GM23338 (cell line): ENCODE results near the gene EYA3. TPM values are rescaled to one million over a fixed set of nuclear protein-coding genes. Genes with fewer than 3 reads are reported as not detected.

Experiments
- ATAC-seq: fragments of 200-7000 bp; cut with Tn5 transposase; 3 replicates; pipeline ENCODE4 v1.9.1; 2020
- DNase-seq: peaks from one replicate; pipeline ENCODE4 v3.0.0-alpha.2; 2015; ENCODE audit warnings: low spot score
- H2AFZ ChIP-seq: fragments of 200-600 bp; sonication (generic); 2 replicates; pipeline ENCODE4 v1.8.0; 2016; ENCODE audit warnings: antibody characterized with exemption, mild to moderate bottlenecking, moderate library complexity
- H3F3A ChIP-seq: fragments of 200-600 bp; sonication (generic); replicated peaks from 2 replicates; pipeline ENCODE4 v1.8.0; 2017; ENCODE audit warnings: antibody characterized with exemption, mixed run types, low read depth
- H3K27ac ChIP-seq: fragments of 200-600 bp; sonication (generic); 2 replicates; pipeline ENCODE4 v1.6.1; 2016; ENCODE audit warnings: low read depth
- H3K27me3 ChIP-seq: fragments of 200-600 bp; sonication (generic); 2 replicates; pipeline ENCODE4 v1.8.0; 2016; ENCODE audit warnings: mild to moderate bottlenecking, mixed run types, moderate library complexity; ENCODE audit not compliant: insufficient read depth
- H3K36me3 ChIP-seq: fragments of 200-600 bp; sonication (generic); 2 replicates; pipeline ENCODE4 v1.8.0; 2016; ENCODE audit warnings: mild to moderate bottlenecking; ENCODE audit not compliant: insufficient read depth
- H3K4me1 ChIP-seq: fragments of 200-600 bp; sonication (generic); 2 replicates; pipeline ENCODE4 v1.8.0; 2016; ENCODE audit warnings: mild to moderate bottlenecking, moderate library complexity; ENCODE audit not compliant: insufficient read depth
- H3K4me2 ChIP-seq: fragments of 200-600 bp; sonication (generic); 2 replicates; pipeline ENCODE4 v1.7.1; 2017; ENCODE audit warnings: mixed run types
- H3K4me3 ChIP-seq: fragments of 200-600 bp; sonication (generic); 2 replicates; pipeline ENCODE4 v1.6.1; 2016; ENCODE audit warnings: mixed run types
- H3K79me2 ChIP-seq: fragments of 200-600 bp; sonication (generic); replicated peaks from 2 replicates; pipeline ENCODE4 v1.8.0; 2017; ENCODE audit warnings: mild to moderate bottlenecking; ENCODE audit not compliant: insufficient read depth
- H3K9me2 ChIP-seq: fragments of 200-600 bp; sonication (generic); 2 replicates; pipeline ENCODE4 v1.8.0; 2017; ENCODE audit not compliant: insufficient read depth
- H4K20me1 ChIP-seq: fragments of 200-600 bp; sonication (generic); replicated peaks from 2 replicates; pipeline ENCODE4 v1.8.0; 2017; ENCODE audit warnings: mild to moderate bottlenecking; ENCODE audit not compliant: insufficient read depth
- H3K27ac Mint-ChIP-seq: 2 replicates; pipeline ENCODE4 v1.8.0; 2020; ENCODE audit warnings: inconsistent platforms, mild to moderate bottlenecking, moderate library complexity, mixed read lengths
- H3K27me3 Mint-ChIP-seq: 3 replicates; pipeline ENCODE4 v1.8.0; 2022; ENCODE audit warnings: low read depth, mild to moderate bottlenecking, moderate library complexity, mixed read lengths, inconsistent platforms; ENCODE audit not compliant: insufficient read depth, poor library complexity
- H3K36me3 Mint-ChIP-seq: 3 replicates; pipeline ENCODE4 v1.8.0; 2021; ENCODE audit warnings: low read depth, mild to moderate bottlenecking, inconsistent platforms, moderate library complexity, mixed read lengths
- H3K4me1 Mint-ChIP-seq: 3 replicates; pipeline ENCODE4 v1.8.0; 2020; ENCODE audit warnings: mild to moderate bottlenecking, inconsistent platforms, mixed read lengths
- H3K4me3 Mint-ChIP-seq: 3 replicates; pipeline ENCODE4 v1.8.0; 2021; ENCODE audit warnings: moderate library complexity, mild to moderate bottlenecking, inconsistent platforms, mixed read lengths
- H3K9me3 Mint-ChIP-seq: 3 replicates; pipeline ENCODE4 v1.8.0; 2020; ENCODE audit warnings: moderate library complexity, mild to moderate bottlenecking, inconsistent platforms, mixed read lengths
- CREB1 ChIP-seq: fragments of 250-450 bp; sonication (Bioruptor Pico); IDR thresholded peaks from 2 replicates; pipeline ENCODE4 v1.5.0; 2020; ENCODE audit warnings: low read depth, mild to moderate bottlenecking, moderate library complexity
- CTCF ChIP-seq, 2 experiments: fragments of 200-600 bp in 1 of 2; sonication (generic) in 1 of 2; conservative IDR thresholded peaks; 2 replicates each; pipeline versions ENCODE4 v1.5.1 to v1.6.1; 2016 to 2017; ENCODE audit warnings: antibody characterized with exemption in 2 of 2, low read depth in 2 of 2, mild to moderate bottlenecking in 2 of 2, moderate library complexity in 1 of 2
- ETS1 ChIP-seq: IDR thresholded peaks from 2 replicates; pipeline ENCODE4 v1.6.1; 2016; ENCODE audit warnings: antibody characterized with exemption
- EZH2phosphoT487 ChIP-seq: fragments of 200-600 bp; sonication (generic); IDR thresholded peaks from one replicate; pipeline ENCODE4 v1.8.1; 2018; ENCODE audit warnings: antibody characterized with exemption; ENCODE audit not compliant: unreplicated experiment
- POLR2AphosphoS5 ChIP-seq: IDR thresholded peaks from 2 replicates; pipeline ENCODE4 v1.6.1; 2016; ENCODE audit warnings: antibody characterized with exemption, low read depth
- STAT1 ChIP-seq: IDR thresholded peaks from one replicate; pipeline ENCODE4 v1.6.1; 2016; ENCODE audit warnings: antibody characterized with exemption; ENCODE audit not compliant: unreplicated experiment
- ZNF114 ChIP-seq: fragments of 250-450 bp; sonication (Bioruptor Pico); IDR thresholded peaks from 2 replicates; pipeline ENCODE4 v1.5.0; 2020; ENCODE audit warnings: mild to moderate bottlenecking, moderate library complexity
- ZNF462 ChIP-seq: fragments of 250-450 bp; sonication (Bioruptor Pico); IDR thresholded peaks from 2 replicates; pipeline ENCODE4 v1.5.0; 2020; ENCODE audit warnings: mild to moderate bottlenecking, moderate library complexity
- polyA plus RNA-seq: library from polyadenylated mRNA; unstranded; fragments of >200 nt; fragmentation: Nextera tagmentation; extraction: Ambion mirVana; gene quantifications from 2 replicates; pipeline ENCODE4 v1.2.1, GENCODE V29; 2016
- total RNA-seq: library from RNA; depleted of rRNA; stranded (reverse); fragments of >200 nt; shearing (Covaris generic); gene quantifications from 2 replicates; pipeline ENCODE4 v1.2.3, GENCODE V29; 2014

Gene EYA3
- total and polyA plus RNA-seq, 2 experiments from 2014 or later = 12.5 to 33.6 TPM

- TF ChIP-seq CTCF (conservative IDR thresholded peaks at IDR 0.05; ENCODE audit: low read depth in 2 of 2) (no peak), ZNF114 (no peak), POLR2AphosphoS5 (no peak), ZNF462 (CRISPR knock-in tag) (no peak), EZH2phosphoT487 (no peak)
Observed at GRCh38 chr1:28062806-28063205, 25.6 kb downstream of the EYA3 start (continued).

- H3K4me2 ChIP-seq = no peak overlapping the region
- H3K36me3 ChIP-seq = no peaks in the 10 kb centered on the region
- H3K27me3 Mint-ChIP-seq = no peaks in the 10 kb centered on the region
- no peak overlapping the region for H3K27ac ChIP-seq
- no peak for ATAC-seq
- peaks cover 55% of the 10 kb centered on the region for H3K79me2 ChIP-seq
- H3K36me3 Mint-ChIP-seq = peaks cover 4% of the 10 kb centered on the region; the same call in 1 of the 3 replicates
- H3K9me3 Mint-ChIP-seq = no peaks in the 10 kb centered on the region
- no peak overlapping the region for H3K4me3 ChIP-seq
- H3K27ac Mint-ChIP-seq = peak overlapping the region; percentile 35
- H3K9me2 ChIP-seq = no peaks in the 10 kb centered on the region
- no peaks in the 10 kb centered on the region for H3F3A ChIP-seq
- no peaks in the 10 kb centered on the region for H3K4me1 ChIP-seq
- H2AFZ ChIP-seq = no peak overlapping the region
- no peak overlapping the region for H3K4me3 Mint-ChIP-seq
- TF ChIP-seq CREB1 (CRISPR knock-in tag) (no peak), STAT1 (no peak), ETS1 (no peak)
- DNase-seq = no peak
- no peaks in the 10 kb centered on the region; the same call in 2 of the 3 replicates for H3K4me1 Mint-ChIP-seq
- H3K27me3 ChIP-seq = no peaks in the 10 kb centered on the region
- H4K20me1 ChIP-seq = 0 out of 2 replicates have a peak, but pooled peaks cover 6% of the 10 kb centered on the region
Observed at GRCh38 chr1:28058971-28059878, 29.2 kb downstream of the EYA3 start.
